ENCODE measurements around the gene DPP6.

The DPP6 gene

GRCh38 chr7:154695836-154696235 is 643.6 kb downstream of the DPP6 start:
- TF ChIP-seq POLR2A (IDR thresholded peaks at IDR 0.05; ENCODE audit: low read length) (no peak), GATA1 (IDR thresholded peaks at IDR 0.05; ENCODE audit: low read depth, low read length) (no peak)

GRCh38 chr7:154696556-154696955 is 644.4 kb downstream of the DPP6 start:
- TF ChIP-seq POLR2A (IDR thresholded peaks at IDR 0.05; ENCODE audit: low read length) (no peak), GATA1 (IDR thresholded peaks at IDR 0.05; ENCODE audit: low read depth, low read length) (no peak)

More at GRCh38 chr7:154695836-154696235, 643.6 kb downstream of the DPP6 start:
- DNase-seq: no peak

GRCh38 chr7:154698726-154699291 is 646.6 kb downstream of the DPP6 start:
- peak; percentile 10 to 32 for DNase-seq
- TF ChIP-seq GATA1 (IDR thresholded peaks at IDR 0.05; ENCODE audit: low read depth, low read length): no peak
- TF ChIP-seq POLR2A (IDR thresholded peaks at IDR 0.05; ENCODE audit: low read length): no peak

More at GRCh38 chr7:154696556-154696955, 644.4 kb downstream of the DPP6 start:
- no peak for DNase-seq

- TF ChIP-seq GATA1 (IDR thresholded peaks at IDR 0.05; ENCODE audit: low read depth, low read length) (no peak), POLR2A (IDR thresholded peaks at IDR 0.05; ENCODE audit: low read length) (no peak)
- no peak for DNase-seq
Observed at GRCh38 chr7:154699417-154699816, 647.2 kb downstream of the DPP6 start.

DNA sequence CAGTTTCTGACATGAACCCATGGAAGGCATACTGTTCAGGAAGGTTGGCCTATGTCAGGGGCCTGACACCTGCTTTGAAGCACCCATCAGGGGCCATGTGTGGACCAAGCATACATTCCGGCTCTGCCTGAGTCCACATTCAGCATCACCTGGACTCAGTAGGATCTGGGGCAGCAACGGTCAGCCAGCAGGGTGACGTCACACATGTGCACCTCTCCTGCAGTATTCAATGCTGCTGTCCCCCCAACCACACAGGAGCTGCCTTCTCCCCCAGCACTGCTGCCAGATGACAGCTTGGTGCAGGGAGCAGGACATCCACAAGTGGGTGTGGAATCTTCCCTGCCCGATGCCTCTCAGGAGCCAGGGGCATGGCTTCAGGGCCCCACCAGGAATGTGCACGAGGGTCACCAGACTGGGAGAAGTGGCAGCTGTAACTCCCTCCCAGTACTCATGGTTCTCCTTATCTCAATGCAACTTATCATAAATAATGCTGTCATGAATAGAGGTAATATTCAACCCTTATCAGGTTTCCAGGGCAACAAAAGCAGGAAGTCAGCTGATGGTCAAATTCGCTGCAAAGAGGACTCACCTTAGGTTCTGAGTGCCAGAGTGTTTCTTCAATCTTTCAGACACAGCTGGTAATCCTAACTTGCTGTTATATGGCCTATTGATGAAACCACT is 657.8 kb downstream of the DPP6 start:
- no peak for TF ChIP-seq POLR2A (IDR thresholded peaks at IDR 0.05; ENCODE audit: low read length)
- TF ChIP-seq GATA1 (IDR thresholded peaks at IDR 0.05; ENCODE audit: low read depth, low read length): no peak

GRCh38 chr7:154720016-154720415 is 667.8 kb downstream of the DPP6 start:
- DNase-seq: no peak
- no peak for TF ChIP-seq GATA1 (IDR thresholded peaks at IDR 0.05; ENCODE audit: low read depth, low read length)
- no peak for TF ChIP-seq POLR2A (IDR thresholded peaks at IDR 0.05; ENCODE audit: low read length)

More for the DNA sequence above, 657.8 kb downstream of the DPP6 start:
- DNase-seq: no peak

DNA sequence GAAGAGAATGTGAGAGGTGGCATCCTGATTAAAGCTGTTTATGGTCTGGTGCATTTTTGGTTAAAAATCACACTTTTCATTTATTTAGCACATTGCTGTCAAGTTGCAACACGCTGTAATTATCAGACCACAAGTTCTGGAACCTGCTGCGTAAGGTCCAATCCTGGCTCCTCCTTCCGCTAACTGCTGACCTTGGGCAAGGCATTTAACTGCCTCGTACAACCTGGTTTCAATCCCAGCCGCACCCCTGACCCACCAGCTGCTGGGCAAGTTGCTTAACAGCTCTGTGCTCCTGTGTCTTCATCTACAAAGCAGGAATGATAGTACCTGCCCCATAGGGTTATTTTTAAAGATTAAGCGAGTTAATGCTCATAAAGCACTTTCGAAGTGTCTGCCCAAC is 668.9 kb downstream of the DPP6 start:
- TF ChIP-seq POLR2A (IDR thresholded peaks at IDR 0.05; ENCODE audit: low read length) (no peak), GATA1 (IDR thresholded peaks at IDR 0.05; ENCODE audit: low read depth, low read length) (no peak)
- DNase-seq: no peak

DNA sequence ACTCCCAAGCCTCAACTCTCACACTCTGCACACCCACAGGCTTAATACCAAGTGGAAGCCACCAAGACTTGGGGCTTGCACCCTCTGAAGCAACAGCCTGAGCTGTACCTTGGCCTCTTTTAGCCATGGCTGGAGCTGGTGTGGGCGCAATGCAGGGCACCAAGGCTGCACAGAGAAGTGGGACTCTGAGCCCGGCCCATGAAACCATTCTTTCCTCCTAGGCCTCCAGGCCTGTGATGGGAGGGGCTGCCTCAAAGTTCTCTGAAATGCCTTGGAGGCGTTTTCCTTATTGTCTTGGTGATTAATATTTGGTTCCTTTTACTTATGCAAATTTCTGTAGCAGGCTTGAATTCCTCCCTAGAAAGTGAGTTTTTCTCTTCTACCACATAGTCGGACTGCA is 674.2 kb downstream of the DPP6 start:
- no peak for TF ChIP-seq POLR2A (IDR thresholded peaks at IDR 0.05; ENCODE audit: low read length)
- TF ChIP-seq GATA1 (IDR thresholded peaks at IDR 0.05; ENCODE audit: low read depth, low read length): no peak
- no peak for DNase-seq

DNA sequence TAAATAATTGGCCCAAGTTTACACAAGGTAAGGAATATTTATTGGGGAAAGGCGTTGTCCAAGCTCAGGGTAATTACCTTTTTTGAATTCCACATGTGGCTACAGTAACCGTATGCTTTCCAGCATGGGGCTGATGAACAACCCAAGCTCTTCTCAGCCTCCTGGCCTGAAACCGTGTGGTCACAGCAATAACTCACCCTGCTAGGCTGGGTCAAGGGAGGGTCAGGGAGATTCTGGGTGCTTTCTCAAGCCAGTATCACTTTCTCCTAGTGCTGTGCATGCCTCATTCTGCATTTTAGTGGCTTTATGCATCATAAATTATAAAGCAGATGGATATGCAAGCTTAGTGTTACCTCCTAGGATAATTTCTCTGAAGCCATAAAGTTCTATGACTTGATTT is 676.9 kb downstream of the DPP6 start:
- DNase-seq: no peak
- TF ChIP-seq GATA1 (IDR thresholded peaks at IDR 0.05; ENCODE audit: low read depth, low read length): no peak
- no peak for TF ChIP-seq POLR2A (IDR thresholded peaks at IDR 0.05; ENCODE audit: low read length)

DNA sequence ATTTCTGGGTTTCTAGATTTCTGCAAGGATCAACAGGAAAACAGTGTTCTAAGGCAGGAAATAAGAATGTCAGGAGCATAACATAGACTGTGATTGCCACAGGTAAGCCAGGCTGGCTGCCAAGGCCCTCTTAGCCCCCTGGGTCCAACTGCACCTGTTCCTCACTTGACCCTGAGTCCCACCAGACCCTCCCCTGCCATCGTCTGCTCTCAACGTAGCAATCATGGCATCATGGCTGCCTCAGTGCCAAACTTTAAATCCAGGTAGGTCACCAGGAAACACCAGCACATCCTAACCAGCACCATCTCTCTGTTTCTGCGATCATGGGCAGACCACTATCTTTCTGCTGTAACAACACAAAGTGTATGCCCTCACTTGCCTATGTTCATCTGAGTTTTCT is 683.6 kb downstream of the DPP6 start:
- DNase-seq: no peak
- no peak for TF ChIP-seq POLR2A (IDR thresholded peaks at IDR 0.05; ENCODE audit: low read length)
- no peak for TF ChIP-seq GATA1 (IDR thresholded peaks at IDR 0.05; ENCODE audit: low read depth, low read length)

GRCh38 chr7:154736389-154736788 is 684.2 kb downstream of the DPP6 start:
- DNase-seq: no peak
- TF ChIP-seq POLR2A (IDR thresholded peaks at IDR 0.05; ENCODE audit: low read length) (no peak), GATA1 (IDR thresholded peaks at IDR 0.05; ENCODE audit: low read depth, low read length) (no peak)

DNA sequence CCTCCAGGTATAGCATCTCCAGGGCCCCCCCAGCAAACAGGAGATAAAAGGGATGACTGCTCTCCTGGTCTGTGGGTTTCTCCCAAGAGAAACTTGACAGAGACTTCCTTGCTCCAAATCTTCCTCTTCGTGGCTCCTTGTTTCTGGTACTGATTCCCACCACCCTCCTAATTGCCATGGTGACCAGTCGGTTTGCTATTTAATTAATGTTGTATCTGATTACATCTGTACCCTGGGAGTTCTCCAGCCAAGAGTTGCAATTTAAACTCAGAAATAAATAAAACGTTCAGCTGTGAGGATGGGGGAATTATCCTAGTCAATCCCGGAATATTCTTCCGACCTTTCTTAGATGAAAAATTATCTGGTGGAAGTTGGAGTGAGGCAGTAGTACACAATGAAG is 686.0 kb downstream of the DPP6 start:
- TF ChIP-seq POLR2A (IDR thresholded peaks at IDR 0.05; ENCODE audit: low read length): no peak
- no peak for TF ChIP-seq GATA1 (IDR thresholded peaks at IDR 0.05; ENCODE audit: low read depth, low read length)
- DNase-seq: no peak

GRCh38 chr7:154741131-154741530 is 688.9 kb downstream of the DPP6 start:
- no peak for DNase-seq
- TF ChIP-seq POLR2A (IDR thresholded peaks at IDR 0.05; ENCODE audit: low read length) (no peak), GATA1 (IDR thresholded peaks at IDR 0.05; ENCODE audit: low read depth, low read length) (no peak)

- DNase-seq: no peak
- TF ChIP-seq GATA1 (IDR thresholded peaks at IDR 0.05; ENCODE audit: low read depth, low read length) (no peak), POLR2A (IDR thresholded peaks at IDR 0.05; ENCODE audit: low read length) (no peak)
Observed at GRCh38 chr7:154743206-154743605, 691.0 kb downstream of the DPP6 start.

DNA sequence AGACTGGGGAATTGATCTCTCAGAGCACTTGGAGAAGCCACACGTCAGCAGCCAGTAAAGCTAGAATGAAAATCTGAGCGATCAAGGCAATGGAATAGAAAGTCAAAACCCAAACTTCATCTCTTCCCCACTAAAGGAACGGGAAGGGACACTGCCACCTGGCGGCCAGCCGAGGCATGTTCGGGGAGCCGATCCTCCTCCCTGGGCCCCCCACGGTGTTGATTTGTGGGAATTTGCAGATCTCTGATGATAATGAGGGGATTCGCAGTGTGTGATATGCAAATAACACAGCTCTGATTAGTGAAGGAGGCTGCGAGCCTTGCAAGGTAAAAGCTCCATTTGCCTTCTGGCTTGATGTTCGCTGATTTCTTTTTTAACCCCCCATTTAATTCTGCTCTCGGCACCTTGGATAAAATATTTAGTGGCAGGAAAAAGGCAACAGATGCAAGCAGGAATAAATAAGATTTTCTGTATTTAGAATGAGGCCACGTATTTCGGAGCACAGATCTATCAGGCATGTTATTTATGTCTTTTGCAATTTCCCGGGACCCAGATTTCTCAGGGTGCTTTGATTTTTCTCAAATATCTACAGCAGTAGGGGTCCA is 692.2 kb downstream of the DPP6 start:
- TF ChIP-seq POLR2A (IDR thresholded peaks at IDR 0.05; ENCODE audit: low read length): no peak
- no peak for TF ChIP-seq GATA1 (IDR thresholded peaks at IDR 0.05; ENCODE audit: low read depth, low read length)
- peak; percentile 21 to 53 for DNase-seq
